Mesenteric fat pad (tissue), 1 donor: Measurements from ENCODE around the gene GPR107. TPM values are rescaled to one million over a fixed set of nuclear protein-coding genes. Genes with fewer than 3 reads are reported as not detected.

Experiments used
- DNase-seq: peaks from one replicate; pipeline ENCODE4 v3.0.0-alpha.2; 2020; ENCODE audit warnings: low spot score
- total RNA-seq: library from RNA; stranded (reverse); fragmentation: NEBNext Ultra II Directional; extraction: Animal tissue kit (Norgen Biotek cat#: 25700); gene quantifications from one replicate; pipeline ENCODE4 v1.2.1, GENCODE V29; 2021
- donor health status: DM: yes; HTN: yes; CAD: no.

The GPR107 gene
- total RNA-seq, 1 donor from 2014 or later, result 33.4 TPM

GRCh38 chr9:130129432-130130061 lies 75.8 kb downstream of the GPR107 start:
- no peak for DNase-seq

GRCh38 chr9:130132746-130133145 lies 79.0 kb downstream of the GPR107 start:
- no peak for DNase-seq

DNA sequence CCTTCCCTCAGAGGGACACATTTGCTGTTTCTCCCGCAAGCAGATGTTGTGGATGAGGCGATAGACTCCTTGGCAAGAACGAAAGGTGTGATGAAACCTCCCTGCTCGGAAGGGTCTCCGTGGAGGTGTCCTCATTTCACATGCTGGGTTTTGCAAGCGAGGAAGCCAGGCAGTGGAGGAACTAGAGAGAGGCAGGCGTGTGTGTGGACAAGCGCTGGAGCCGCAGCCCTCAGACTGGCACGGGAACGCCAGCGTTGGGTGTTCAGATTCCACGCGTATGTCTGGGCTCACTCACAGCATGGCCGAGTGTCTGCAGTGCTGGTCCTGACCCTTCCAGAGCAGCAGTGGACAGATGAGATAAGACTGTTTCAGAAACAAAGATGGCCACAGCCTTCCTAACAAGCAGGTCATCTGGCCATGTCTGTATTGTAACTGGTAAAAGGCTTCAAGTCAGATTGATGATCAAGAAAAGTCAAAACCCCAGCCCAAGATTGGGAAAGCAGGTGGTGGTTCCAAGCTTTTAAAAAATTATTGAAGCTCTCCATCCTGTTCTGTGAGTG lies 83.5 kb downstream of the GPR107 start:
- no peak for DNase-seq

GRCh38 chr9:130137641-130138081 lies 84.0 kb downstream of the GPR107 start:
- DNase-seq, result no peak

DNA sequence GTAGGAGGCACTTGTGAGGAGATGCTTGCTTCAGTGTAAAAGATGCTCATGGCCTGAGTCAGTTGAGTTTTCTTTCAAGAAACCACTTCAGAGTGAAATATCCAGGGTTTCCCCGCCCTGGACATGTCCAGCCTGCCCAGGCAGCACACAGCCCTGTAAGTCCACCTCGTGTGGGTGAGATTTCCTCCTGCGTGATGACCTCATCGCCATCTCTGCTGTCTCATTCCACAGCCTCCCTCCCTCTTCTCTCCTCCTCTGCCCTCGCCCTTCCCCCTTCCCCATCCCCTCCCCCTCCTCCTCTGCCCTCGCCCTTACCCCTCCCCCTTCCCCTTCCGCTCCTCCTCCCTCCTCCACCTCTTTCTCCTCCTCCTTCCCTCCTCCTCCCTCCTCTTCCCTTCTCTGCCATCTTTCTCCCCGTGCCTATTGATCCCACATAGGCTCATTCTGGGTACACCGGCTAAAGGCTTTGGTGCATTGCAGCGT lies 84.5 kb downstream of the GPR107 start:
- DNase-seq, result no peak

GRCh38 chr9:130138791-130139190 lies 85.1 kb downstream of the GPR107 start:
- no peak for DNase-seq

DNA sequence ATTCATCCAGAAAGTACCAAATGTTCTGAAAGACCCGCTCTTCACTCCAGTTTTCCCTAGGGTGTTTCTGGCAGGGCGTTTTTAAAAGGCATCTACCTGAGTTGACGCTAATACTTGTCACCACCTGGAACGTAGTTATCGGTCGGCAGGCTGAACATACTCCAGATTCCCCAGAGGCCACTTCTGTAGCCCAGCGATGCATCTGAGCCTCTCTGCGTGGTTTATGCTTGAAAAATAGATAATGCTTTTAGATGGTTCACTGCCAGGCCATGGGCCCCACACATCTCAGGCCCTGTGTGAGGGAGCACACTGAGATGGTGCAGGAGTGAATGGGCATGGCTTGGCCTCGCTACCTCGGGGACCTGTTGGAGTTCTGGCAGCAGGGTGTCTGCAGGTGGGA lies 85.5 kb downstream of the GPR107 start:
- no peak for DNase-seq

- DNase-seq, result no peak
Measured at GRCh38 chr9:130140706-130141105, 87.0 kb downstream of the GPR107 start.

DNA sequence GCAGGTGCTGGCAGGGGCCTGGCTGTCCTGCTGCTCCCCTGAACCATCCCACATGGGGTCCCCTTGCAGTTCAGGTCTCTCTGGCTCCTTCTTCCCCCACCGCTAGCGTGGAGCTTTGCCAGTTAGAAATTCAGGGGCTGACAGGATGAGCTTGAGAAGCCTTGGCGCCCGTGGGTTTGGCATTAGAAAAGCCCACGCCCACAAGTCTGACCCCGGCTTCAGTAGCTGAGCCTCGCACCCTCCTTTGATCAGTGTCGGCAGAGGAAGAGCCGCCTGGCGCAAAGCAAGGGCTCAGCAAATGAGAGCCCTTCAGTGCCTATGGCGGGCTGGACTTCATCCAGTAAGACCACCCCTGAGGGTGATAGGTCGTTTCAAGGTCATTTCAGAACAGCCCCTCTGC lies 88.3 kb downstream of the GPR107 start:
- no peak for DNase-seq

GRCh38 chr9:130142641-130143040 lies 88.9 kb downstream of the GPR107 start:
- DNase-seq, result no peak

- DNase-seq, result no peak
Measured at GRCh38 chr9:130143279-130143893, 89.7 kb downstream of the GPR107 start.

GRCh38 chr9:130143958-130144366 lies 90.3 kb downstream of the GPR107 start:
- no peak for DNase-seq

DNA sequence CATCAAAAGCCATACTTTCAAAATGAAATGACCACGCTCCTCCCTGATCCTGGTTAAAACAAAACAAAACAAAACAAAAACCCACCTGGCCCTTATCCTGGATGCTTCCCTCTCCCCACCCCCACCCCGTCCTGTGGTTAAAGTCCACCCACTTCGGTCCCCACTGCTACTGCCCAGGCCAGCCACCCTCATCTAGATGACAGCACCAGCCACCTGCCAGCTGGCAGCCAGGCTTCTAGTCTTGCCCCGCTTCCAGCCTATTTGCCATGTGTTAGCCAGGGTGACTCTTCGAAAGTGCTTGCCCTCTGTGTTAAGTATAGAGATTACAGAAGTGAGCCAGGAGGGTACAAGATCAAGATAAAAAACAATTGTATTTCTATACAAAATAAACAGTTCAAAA lies 91.0 kb downstream of the GPR107 start:
- no peak for DNase-seq

- DNase-seq, result no peak
Measured at GRCh38 chr9:130145658-130146057, 92.0 kb downstream of the GPR107 start.

DNA sequence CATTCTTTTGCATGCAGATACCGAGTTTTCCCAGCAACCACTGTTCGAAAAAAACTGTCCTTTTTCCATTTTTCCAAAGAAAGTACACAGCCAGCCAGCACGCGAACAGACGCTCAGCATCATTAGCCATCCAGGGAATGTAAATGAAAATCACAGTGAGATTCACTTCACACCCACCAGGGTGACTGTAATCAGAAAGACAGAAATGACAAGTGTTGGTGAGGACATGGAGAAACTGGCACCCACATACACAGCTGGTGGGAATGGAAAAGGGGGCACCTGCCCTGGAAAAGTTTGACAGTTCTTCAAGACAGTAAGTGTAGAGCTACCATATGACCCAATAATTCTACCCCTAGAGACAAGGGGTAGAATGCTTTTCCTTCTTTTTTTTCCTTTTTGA lies 93.5 kb downstream of the GPR107 start:
- DNase-seq, result no peak

GRCh38 chr9:130147910-130148309 lies 94.2 kb downstream of the GPR107 start:
- DNase-seq, result no peak

- DNase-seq, result no peak
Measured at GRCh38 chr9:130149031-130149430, 95.3 kb downstream of the GPR107 start.

DNA sequence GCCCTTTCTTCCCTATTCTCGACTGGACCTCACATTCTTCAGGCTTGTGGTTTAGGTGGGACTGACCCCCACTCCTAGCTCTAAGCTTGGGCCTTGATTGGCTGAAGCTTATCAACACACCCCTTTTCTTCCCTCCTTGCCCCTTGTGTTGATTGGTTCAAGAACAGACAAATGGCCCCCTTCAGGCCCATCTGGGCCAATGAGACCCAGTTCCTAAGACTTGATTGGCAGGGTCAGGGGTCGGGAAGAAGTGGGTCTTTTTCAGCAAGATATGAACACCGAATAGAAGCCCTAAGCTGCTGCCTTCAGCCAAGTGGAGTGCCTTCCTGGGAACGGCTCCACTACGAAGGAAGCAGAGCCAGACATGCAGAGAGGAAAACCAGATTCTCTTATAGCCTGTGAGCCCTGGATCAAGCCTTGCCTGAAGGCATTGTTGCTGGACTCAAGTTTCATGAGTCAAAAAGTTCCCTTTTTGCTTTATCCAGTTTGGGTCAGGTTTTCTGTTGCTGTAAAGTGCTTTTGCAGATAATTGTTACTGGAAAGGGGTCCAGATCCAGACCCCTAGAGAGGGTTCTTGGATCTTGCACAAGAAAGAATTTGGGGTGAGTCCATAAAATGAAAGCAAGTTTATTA lies 96.1 kb downstream of the GPR107 start:
- no peak for DNase-seq

- no peak for DNase-seq
Measured at GRCh38 chr9:130150779-130151382, 97.2 kb downstream of the GPR107 start.

DNA sequence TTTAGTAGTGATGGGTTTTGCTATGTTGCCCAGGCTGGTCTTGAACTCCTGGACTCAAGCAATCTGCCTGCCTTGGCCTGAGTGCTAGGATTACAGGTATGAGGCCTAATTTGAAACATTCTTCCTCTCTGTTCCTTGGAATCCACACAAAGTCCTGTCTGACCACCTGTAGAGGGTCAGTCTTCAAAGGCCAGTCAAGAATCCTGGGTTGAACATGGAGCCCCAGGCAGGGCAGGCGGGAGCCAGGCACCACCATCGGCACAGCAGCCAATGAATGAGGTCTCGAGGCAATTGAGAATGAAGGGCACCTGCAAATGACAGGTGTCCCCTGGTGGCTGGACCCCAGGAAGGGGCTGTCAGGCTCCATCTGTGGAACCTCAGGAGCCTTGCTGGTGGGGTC lies 101.1 kb downstream of the GPR107 start:
- no peak for DNase-seq

GRCh38 chr9:130155647-130156046 lies 101.9 kb downstream of the GPR107 start:
- DNase-seq, result no peak

- DNase-seq, result no peak
Measured at GRCh38 chr9:130156672-130157071, 103.0 kb downstream of the GPR107 start.
